GM21390 (cell line): ENCODE measurements around the gene DSC1.

Source experiments
- ATAC-seq: cut with Tn5 transposase; IDR thresholded peaks from one replicate; pipeline ENCODE4 v1.9.1; 2021; ENCODE audit not compliant: unreplicated experiment

Gene DSC1

GRCh38 chr18:31104444-31104843 lies 58.2 kb downstream of the DSC1 start:
- ATAC-seq, result no peak

DNA sequence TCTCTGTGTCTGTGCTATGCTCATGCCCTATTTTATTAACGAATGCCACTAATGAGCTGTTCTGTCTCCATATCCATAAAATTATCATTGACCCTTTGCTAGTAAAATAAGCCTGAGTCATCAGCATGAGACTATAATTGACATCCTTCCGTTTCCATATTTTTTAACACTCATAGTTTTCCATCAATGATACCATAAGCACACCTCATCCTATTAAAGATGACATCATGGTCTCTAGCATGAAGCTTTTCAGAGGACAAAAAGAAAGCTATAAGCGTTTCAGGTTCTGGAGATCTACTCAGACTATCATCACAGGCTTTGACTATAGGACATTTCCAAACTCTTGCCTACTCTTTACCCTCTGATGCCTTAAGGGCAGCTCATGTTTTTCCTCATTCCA lies 59.2 kb downstream of the DSC1 start:
- no peak for ATAC-seq

DNA sequence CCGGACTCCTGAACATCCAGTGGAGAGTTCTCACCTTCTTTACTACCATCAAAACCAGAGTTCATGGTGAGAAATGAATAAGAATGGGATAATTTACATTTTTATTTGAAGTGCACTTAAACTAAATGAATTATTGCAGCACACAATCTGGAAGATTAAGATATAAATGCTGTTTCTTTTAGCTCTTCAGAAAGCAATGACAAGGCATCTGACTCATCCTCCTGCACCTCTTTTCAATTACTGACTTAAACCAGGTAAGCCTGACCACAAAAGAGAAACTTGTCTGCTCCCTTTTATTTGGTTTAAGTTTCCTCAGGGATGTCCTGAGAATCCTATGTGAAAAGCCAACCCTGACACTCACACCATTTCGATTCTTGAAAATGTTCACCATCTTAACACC lies 59.7 kb downstream of the DSC1 start:
- no peak for ATAC-seq

- no peak for ATAC-seq
Measured at GRCh38 chr18:31102025-31102684, 60.5 kb downstream of the DSC1 start, which contains the start of gene DSC2. Gene DSC2, minus strand, starts transcription at chr18:31102421. Its CDS starts 450 bp downstream, at chr18:31101971.

- ATAC-seq, result no peak
Measured at GRCh38 chr18:31101183-31102024, 61.3 kb downstream of the DSC1 start.

DNA sequence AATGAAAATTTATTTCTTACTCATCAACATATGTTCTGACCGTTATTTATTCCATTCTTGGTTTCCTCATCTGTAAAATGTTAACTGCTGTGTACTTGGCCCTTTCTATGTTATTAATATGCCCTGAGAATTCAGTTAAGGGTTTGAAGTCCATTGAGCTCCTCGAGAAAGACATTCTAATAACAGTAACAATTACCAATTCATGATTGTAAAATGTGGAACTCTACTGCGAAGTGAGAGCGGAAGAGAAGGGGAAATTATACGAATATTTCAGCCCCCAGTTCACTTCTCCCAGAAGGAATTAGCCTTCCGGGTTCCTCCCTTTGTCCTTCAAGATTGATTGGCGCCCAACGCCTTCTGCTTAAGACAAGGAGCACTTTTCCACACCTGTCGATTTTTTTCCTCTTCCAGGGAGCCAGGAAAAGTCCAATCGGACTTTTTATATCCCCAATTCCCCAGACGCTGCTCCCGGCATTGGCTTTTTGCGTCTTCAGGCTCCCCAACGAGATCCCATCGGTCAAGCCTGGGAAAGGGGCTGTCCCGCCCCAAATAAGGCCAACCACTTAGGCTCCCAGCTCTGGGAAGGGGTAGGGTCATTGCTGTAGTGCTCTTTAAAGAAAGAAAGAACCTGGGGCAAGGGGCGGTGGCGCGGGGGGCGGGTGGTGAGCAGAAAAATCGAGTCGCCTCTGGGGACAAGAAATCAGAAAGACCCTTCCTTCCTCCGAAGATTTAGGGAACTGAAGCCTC lies 62.0 kb downstream of the DSC1 start:
- no peak for ATAC-seq

GRCh38 chr18:31099450-31100230 lies 63.0 kb downstream of the DSC1 start:
- ATAC-seq, result no peak

GRCh38 chr18:31098878-31099277 lies 63.8 kb downstream of the DSC1 start:
- ATAC-seq, result no peak

DNA sequence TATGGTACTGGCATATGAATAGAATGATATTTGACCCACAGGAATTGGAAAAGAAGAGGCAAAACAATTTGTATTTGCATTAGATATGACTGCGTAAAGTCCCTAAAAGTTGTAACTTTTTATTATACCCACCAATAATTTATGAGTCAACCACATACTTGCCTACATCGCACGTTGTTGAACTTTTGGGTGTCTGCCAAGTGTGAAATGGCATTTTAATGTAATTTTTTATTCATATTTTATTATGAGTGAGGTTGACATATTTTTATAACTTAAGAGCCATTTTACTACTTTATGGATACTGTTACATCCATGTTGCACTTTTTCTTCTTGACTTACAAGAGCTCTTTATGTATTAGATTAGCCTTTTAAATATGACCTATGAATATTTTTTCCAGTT lies 65.0 kb downstream of the DSC1 start:
- no peak for ATAC-seq

- no peak for ATAC-seq
Measured at GRCh38 chr18:31093880-31094279, 68.8 kb downstream of the DSC1 start.

DNA sequence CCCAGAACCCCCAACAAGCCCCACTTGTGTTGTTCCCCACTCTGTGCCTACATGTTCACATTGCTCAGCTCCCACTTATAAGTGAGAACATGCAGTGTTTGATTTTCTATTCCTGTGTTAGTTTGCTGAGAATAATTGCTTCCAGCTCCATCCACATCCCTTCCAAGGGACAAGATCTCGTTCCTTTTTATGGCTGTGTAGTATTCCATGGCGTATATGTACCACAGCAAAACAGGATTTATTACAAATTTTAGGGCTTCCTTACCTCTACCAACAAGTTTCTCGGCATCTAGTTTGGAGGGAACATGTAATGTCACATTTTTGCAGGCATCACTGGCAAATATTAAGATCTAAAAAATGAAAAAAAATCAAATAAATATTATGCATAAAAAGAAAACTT lies 69.4 kb downstream of the DSC1 start:
- no peak for ATAC-seq

GRCh38 chr18:31091350-31091749 lies 71.3 kb downstream of the DSC1 start:
- ATAC-seq, result no peak

GRCh38 chr18:31088532-31088931 lies 74.1 kb downstream of the DSC1 start:
- no peak for ATAC-seq

GRCh38 chr18:31079973-31080372 lies 82.7 kb downstream of the DSC1 start:
- no peak for ATAC-seq
